Fibroblast of the aortic adventitia (primary cell): Measurements from ENCODE around the gene AGPAT4. TPM values are rescaled to one million over a fixed set of nuclear protein-coding genes. Genes with fewer than 3 reads are reported as not detected.

Experiments used
- DNase-seq: peaks from one replicate; pipeline ENCODE4 v3.0.0-alpha.2; 2010; ENCODE audit warnings: low read depth
- H3K4me3 ChIP-seq: 2 replicates; pipeline ENCODE4 v1.5.1; 2011; ENCODE audit warnings: low read depth, mild to moderate bottlenecking, control low read depth, low read length, moderate library complexity
- CTCF ChIP-seq: IDR thresholded peaks from 2 replicates; pipeline ENCODE4 v1.5.1; 2011; ENCODE audit warnings: mild to moderate bottlenecking, low read length, control low read depth, inconsistent platforms; ENCODE audit not compliant: insufficient read depth
- total RNA-seq: library from RNA; depleted of rRNA; stranded (reverse); fragments of >200 nt; gene quantifications from 2 replicates; pipeline ENCODE4 v1.2.3, GENCODE V29; 2012; ENCODE audit warnings: low replicate concordance

Gene AGPAT4
- total RNA-seq, 1 donor = 11.6 TPM

GRCh38 chr6:161137839-161138542 is 135.9 kb downstream of the AGPAT4 start:
- DNase-seq = no peak
- no peak for TF ChIP-seq CTCF
- no peak overlapping the region for H3K4me3 ChIP-seq

GRCh38 chr6:161137320-161137719 is 136.5 kb downstream of the AGPAT4 start:
- DNase-seq = no peak
- H3K4me3 ChIP-seq = no peak overlapping the region
- no peak for TF ChIP-seq CTCF

GRCh38 chr6:161136655-161137054 is 137.2 kb downstream of the AGPAT4 start:
- TF ChIP-seq CTCF = no peak
- DNase-seq = no peak
- H3K4me3 ChIP-seq = no peak overlapping the region

- no peak for TF ChIP-seq CTCF
- no peak for DNase-seq
- no peak overlapping the region for H3K4me3 ChIP-seq
Observed at GRCh38 chr6:161135695-161136591, 137.9 kb downstream of the AGPAT4 start.

- DNase-seq = no peak
- no peak for TF ChIP-seq CTCF
- H3K4me3 ChIP-seq = no peak overlapping the region
Observed at GRCh38 chr6:161134550-161135298, 139.1 kb downstream of the AGPAT4 start.

- no peak for TF ChIP-seq CTCF
- H3K4me3 ChIP-seq = no peak overlapping the region
- peak; percentile 18 for DNase-seq
Observed at GRCh38 chr6:161133963-161134362, 139.9 kb downstream of the AGPAT4 start.
